HG03354 (cell line): Measurements from ENCODE around the gene WDFY3.
"Not testable (repeated sequence)": the region's sequence is repeated elsewhere in the genome, so short reads cannot be mapped to it uniquely, and the experiment has no call there.

Experiments
- ATAC-seq: cut with Tn5 transposase; IDR thresholded peaks from one replicate; pipeline ENCODE4 v1.9.1; 2021; ENCODE audit warnings: mild to moderate bottlenecking; ENCODE audit not compliant: unreplicated experiment, poor library complexity, severe bottlenecking

The WDFY3 gene

DNA sequence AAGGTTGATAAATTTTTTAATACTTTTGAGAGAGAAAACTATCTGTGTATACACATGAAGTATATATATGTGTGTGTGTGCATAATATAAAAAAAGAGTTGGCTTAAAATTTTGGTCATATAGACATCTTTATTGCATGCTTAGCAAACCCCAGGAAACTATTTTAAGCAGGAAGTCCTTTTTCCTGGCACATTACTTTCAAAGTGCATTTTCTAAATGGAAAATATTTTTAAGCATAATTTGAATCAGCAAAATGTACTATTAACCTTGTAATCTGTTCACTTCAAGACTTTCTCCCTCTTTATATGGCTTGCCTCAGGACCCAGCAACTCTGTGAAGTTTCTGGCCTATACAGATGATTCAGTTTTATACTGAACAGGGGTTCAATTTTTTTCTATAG lies 277.3 kb downstream of the WDFY3 start:
- no peak for ATAC-seq

DNA sequence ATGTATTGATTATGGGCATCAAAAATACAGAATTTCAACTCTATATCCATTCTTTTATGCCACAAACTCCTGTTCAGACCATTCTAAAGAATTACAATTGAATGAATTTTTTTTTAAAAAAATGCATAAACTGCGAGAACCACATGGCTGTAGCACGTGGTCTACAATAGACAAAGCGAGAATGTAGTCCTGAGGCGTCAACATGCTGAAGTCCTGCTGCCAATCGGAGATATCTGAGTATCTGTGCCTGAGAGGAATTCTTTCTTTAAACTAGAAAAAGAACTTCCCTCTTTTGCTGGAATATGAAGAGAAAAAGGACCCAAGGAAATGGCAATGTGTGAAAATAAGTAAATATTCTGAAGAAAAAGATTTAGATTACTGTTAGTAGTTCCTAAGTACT lies 277.9 kb downstream of the WDFY3 start:
- ATAC-seq, result no peak

DNA sequence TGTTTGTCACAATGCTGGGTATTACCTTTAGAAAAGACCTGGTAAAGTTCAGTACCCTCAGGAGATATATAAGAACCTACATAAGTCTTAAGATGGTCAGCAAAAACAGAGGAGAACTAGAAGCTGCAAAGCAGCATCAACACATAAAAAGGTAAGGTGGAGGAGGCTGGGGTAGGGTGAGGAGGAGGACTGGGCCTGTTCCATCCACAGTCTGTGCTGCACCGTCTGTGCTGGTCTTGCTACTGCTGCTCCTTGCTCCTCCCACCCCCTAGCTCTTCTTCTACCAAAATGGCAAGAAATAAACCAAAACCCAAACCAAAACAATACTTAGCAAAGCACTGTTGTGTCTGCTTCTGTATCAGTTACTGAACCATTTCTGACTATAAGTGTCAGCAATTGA lies 281.4 kb downstream of the WDFY3 start:
- ATAC-seq, result no peak

DNA sequence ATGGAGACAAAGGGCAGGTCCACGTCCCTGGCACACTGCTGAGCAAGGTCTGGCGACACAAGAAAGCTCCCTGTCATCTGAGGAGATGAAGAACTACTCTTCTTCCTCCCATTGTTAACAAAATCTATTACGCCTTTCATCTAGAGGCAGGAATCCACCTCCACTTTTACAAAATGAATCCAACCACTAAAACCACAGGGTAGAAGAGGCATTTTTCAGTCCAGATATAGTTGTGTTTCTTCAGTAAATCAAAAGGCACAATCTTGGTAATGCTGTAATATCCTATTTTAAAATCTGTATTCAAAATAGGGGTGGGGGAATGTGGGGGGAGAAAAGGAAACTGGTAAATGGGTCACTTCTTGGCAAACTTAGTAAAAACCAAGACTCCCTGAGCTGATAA lies 282.1 kb downstream of the WDFY3 start:
- ATAC-seq, result no peak

DNA sequence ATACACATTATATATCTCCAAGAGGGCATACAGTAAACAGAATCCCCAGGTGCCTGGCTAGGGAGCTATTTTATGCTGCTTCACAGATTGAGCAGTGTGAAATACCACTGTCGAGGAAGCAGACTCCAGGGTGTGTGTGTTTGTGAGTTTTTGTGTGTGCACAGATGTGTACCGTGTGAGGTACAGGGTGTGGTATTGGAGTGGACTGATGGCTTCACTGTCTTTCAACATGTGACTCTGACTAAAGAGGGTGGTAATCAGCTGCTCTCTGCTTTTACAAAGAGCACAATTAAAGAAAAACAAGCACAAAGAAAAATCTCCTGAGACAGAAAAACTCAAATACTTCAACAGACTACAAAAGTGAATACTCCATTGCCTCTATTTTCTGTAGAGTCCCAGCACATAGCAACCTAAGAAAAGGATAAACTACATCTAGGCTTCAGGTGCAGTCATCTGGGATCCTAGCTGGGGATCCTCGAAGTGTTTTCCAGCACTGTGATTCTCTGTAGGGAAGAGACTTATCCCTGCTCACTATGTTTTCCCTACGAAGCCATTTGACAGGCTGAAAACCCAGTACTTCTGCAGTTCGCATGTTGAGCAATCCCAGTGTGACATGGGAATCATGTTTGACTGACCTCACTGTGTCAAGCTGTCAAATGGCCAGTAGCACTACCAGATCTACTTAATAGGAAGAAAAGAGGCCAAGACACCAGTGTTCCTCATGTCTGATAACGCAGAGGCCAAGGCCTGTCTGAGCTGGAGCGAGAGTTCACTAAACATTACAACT lies 283.2 kb downstream of the WDFY3 start:
- ATAC-seq, result no peak

DNA sequence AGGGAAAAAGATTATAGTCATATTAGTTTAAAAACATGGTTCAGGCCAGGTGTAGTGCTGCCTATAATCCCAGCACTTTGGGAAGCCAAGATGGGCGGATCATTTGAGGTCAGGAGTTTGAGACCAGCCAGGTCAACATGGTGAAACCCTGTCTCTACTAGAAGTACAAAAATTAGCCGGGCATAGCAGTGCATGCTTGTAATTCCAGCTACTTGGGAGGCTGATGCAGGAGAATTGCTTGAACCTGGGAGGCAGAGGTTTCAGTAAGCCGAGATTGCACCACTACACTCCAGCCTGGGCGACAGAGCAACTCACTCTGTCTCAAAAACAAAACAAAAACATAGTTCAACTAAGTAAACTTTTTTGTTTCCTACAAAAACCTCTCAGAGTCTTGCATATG lies 283.8 kb downstream of the WDFY3 start:
- not testable (repeated sequence) for ATAC-seq

DNA sequence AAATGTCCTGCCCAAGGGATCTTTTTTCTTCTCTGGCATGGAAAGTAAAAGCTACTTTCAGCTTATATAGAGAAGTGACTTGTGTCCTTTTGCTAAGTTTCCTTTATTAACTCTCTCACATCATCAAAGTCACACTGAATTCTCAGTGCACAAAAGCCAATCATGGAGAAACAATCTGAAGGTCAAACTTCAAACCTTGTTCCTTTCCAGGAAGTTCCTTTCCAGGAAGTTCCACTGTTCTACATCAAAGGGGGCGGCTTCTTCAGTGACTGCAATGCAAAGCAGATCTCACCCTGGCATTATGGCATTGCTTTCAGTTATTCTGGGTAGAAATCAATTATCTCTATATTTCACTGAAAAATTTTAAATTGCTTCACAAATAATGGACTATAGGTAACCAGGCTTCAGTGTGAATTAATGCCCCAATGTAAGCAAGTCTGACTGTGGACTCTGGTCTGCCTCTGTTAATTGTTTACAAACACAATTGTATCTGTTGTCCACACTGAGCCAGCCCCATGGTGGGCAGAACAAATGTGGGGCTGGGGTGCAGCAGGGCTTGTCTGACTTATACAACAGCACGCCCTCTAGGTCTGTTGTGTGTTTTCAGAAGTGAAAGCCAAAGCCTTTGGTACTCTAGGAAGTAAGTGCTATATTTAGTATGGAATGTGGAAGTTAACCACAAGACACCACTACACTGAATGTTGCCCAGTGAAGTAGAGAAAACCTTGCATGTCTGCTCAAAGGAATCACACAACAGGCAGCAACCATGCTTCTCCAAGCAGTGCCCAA lies 284.8 kb downstream of the WDFY3 start:
- ATAC-seq, result no peak

DNA sequence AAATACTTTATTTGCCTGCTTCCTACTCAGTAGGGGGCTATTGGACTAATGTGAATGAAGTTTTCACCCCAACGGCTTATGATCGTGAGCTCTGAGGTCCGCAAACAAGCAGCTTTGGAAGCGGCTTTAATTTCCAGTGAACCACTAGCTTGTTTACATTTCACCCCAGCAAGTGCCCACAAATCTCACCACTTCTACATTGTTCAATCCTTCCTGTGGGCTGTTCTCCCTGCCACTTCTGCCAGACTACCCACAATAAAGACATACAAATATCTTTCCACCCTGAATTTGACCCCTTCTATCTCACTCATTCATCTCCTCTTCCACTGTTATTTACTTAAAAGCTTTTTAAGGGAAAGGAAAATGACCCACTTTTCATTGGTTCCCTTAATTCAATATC lies 285.5 kb downstream of the WDFY3 start:
- no peak for ATAC-seq

DNA sequence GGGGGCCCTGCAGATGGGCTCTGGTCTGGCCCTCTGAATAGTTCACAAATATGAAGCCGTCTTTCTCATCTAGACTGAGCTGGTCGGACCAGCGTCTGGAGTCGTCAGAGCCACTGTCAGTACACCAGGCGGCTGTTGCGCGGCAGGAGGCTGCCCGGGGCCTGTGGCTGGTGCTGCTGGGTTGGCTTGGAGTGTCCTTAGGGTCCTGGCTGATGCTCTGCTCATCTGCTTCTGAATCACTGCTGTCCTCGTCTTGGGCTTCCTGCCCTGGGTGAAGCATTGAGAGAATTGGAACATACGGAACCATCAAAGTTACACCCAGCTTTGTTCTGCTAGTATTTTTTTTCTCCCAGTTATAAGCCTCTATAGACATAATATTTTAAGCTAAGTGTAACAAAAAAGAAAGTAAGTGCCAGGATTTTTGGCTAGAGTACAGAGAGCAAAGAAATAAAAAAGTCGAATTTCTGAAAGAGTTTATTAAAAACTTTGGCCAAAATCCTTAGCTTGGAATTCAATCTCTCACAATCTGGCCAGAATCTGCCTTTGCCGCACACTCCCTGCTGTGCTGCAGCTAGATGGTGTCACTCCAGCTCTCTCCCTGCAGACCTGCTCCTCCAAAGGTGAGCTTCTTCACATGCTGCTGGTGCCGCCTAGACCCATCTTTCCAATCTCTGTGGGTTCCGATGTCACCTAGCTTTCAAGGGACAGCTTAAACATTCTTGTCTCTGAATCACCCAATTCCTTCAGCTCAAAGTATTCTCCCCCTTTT lies 287.3 kb downstream of the WDFY3 start:
- ATAC-seq, result no peak

DNA sequence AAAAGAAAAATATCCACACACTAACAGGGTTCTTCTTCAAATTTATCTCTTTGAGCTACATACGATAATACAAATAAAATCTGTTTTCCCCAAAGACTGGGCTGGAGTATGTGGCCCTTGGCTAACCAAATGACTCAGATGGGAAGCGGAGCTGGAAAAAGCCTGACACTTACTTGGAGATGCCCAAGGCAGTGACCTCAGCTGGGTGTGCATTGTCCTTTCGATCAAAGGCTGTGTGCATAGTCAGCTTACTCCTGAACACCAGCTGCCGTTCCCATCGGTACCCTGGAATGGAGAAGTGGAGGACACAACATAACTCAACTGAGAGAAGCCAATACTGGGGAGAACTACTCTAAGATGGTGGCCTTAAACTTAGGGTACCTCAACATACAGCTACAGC lies 288.5 kb downstream of the WDFY3 start:
- no peak for ATAC-seq

DNA sequence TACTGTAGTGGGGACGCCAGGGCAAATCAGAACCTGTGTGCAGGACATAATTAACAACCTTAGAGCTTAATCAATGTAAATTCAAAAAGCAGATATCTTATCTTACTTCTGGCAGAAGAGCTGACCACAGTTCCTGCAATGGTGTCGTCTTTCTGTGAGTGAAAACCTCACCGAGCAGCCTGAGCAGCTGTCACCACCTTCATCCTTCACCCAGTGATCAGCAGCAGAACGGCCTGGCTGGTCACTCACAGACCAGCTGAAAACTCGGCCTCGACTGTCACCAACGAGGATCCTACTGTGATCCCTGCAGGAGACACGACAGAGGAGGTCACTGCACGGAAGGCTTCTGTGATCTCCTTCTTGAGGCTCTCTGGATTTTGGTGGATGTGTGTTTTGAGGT lies 289.4 kb downstream of the WDFY3 start:
- ATAC-seq, result no peak

DNA sequence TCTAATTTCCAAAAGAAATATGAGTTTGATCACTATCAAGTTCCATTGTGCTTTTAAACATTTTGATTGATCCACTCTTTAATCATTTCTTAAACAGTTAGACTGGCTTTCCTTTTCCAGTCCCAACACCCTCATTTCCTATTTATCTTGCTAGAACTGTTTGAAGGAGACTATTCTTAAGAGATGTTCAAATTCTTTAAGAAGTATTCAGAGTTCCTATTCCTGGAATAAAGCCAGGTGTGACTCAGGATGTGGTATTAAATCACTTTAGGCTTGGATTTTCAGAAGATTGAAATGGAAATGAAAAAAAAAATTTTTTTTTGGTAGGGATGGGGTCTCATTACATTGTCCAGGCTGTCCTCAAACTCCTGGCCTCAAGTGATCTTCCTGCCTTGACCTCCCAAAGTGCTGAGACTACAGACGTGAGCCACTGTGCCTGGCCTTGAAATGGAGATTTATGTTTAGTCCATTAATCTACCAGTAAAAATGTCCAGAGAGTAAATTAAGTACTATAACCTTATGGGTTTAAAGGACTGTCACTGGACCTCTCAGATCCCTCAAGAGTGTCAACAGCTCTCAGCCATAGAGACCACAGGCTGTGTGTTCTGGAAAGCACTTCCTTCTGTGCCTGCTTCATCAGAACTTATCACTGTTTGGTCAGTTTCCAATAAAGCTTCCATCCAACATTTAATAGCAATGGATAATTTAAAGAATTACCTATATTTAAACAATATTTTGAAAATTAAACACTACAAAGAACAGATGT lies 292.8 kb downstream of the WDFY3 start:
- no peak for ATAC-seq

DNA sequence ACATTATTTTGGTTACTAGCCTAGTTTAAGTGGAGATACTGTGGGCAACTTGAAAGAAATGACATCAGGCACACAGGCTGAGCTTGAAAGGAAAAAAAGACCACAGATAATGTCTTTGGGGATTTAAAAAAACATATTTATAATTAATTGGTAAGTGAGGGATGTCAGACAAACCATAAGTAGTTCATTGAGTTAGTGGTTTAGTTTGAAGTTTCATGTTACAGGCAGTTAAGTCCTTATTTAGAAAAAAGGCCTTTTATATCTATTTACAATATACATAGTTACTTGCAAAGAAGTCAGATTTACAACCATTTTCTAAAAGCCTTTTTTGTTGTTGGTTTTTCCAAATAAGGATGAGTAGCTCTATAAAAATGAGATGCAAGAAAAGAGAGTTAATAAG lies 294.3 kb downstream of the WDFY3 start:
- no peak for ATAC-seq

DNA sequence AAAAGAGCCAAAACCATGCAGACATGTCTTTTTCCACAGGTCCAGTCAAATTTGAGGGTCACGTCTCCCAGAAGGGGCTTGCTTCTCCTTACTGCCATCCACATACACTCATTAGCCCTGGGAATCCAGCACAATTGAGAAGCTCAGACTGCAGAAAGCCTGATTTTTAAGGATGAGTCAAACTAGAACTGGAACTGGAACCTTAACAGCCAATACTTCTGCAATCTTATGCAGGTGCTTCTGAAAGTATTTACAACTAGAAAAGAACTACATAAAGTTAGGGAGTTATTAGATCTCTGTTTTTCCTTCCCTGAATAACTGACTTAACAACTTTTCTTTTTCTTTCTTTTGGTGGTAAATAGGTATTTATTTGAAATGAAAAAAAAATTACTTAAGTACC lies 297.3 kb downstream of the WDFY3 start:
- no peak for ATAC-seq

DNA sequence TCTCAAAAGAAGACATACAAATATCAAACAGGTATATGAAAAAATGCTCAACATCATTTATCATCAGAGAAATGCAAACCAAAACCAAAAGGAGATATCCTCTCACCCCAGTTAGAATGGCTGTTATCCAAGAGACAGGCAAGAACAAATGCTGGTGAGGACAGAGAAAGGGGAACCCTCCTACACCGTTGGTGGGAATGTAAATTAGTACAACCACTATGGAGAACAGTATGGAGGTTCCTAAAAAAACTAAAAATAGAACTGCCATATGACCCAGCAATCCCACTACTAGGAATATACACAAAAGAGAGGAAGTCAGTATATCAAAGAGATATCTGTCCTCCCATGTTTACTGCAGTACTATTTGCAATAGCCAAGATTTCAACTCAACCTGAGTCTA lies 300.1 kb downstream of the WDFY3 start:
- no peak for ATAC-seq

DNA sequence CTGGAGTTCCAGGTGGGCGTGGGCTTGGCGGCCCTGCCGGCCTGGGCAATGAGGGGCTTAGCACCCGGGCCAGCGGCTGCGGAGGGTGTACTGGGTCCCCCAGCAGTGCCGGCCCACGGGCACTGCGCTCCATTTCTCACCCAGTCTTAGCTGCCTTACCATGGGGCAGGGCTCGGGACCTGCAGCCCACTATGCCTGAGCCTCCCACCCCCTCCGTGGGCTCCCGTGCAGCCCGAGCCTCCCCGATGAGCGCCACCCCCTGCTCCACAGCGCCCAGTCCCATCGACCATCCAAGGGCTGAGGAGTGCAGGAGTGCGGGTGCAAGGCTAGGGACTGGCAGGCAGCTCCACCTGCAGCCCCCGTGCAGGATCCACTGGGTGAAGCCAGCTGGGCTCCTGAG lies 301.7 kb downstream of the WDFY3 start:
- ATAC-seq, result not testable (repeated sequence)

DNA sequence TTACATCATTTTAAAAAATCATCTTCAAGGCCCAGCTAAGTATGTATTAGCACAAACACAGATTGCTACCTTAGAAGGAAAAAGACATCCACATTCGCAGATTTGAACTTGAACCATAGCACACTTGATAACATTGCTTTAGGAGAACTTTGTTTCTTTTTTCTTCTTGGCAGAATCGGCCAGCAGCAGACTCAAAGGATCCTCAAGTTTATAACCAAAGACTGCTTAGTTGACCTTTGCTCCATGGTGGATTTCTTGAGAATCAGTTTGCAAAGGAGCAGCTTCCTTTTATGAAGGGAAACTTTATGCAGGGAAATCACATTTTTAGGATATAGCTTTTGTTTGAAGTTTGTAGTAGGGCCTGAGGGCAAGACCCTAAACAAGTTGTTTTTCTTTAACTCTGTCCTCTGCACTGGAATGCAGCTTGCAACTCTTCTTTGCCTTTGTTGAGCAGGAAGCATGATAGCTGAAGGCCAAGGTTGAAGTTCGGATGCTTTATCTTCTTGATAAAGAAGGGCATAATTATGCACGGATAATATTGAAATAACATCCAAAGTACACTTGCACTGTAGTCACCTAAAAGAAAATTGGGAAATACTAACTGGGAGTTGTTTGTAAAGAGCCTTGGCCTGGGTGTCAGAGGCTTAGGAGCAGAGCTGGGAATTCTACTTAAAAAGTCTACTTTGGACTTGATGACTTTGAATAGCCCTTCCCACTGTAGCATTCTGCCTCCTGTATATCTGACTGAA lies 305.1 kb downstream of the WDFY3 start:
- no peak for ATAC-seq

DNA sequence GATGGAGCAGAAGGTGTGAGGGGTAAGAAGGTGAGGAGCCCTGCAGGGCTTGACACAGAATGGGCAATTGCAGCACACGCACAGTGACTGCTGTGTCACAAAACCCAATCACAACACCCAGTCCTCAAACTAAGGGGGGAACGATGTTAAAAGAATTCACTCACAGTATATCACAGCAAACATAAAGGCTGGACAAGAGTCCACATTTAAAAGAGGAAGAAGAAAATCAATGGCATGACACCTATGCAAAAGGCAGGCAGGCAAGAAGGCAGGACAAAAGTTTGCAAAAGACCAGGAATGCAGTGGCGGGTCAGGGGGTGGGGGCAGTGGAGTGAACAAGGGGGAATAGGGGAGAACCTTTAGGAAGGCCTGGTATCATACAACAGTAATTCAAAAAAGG lies 305.9 kb downstream of the WDFY3 start:
- ATAC-seq, result no peak

DNA sequence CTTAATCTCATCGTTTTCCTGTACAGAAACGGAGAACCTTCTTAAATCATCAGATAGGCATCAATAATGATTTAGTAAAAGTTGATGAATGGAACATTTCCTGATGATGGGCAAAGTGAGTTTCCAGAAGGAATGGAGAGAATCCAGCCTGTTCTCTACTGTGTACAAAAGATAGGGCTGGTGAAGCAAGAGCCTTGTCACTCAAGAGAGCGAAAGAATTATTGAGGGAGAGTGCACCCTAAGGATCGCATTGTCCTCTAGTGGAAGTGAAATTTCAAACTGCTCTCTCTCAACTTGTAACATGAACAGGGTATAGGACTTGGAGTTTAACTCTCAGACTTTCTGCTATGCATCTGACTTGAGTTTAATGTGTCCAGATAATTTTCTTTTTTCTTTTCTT lies 314.0 kb downstream of the WDFY3 start:
- ATAC-seq, result no peak
